ENCODE data around the gene ZNF90. TPM values are rescaled to one million over a fixed set of nuclear protein-coding genes. Genes with fewer than 3 reads are reported as not detected.

Gene ZNF90
- total and polyA plus RNA-seq, 2 of the 4 experiments (the other 2 are of a cell fraction), result 0.36 to 0.38 TPM

GRCh38 chr19:20044663-20045062 is 33.1 kb upstream of the ZNF90 start:
- DNase-seq, result no peak
- H2BK120ac ChIP-seq (ENCODE audit: low read depth, low read length), result no peak overlapping the region
- intact Hi-C loops (cut with micrococcal nuclease), result no loop called here

More at GRCh38 chr19:20044663-20045062, 33.1 kb upstream of the ZNF90 start:
- Histone ChIP-seq H2BK15ac (ENCODE audit: low read depth, low read length) (no peak overlapping the region), H3K9me3 (ENCODE audit: control insufficient read depth, insufficient read depth, low read length) (no peaks in the 10 kb centered on the region), H3K79me1 (ENCODE audit: low read depth in 1 of 2, low read length in 2 of 2) (no peaks in the 10 kb centered on the region), H2AFZ (replicated peaks; ENCODE audit: low read length, poor library complexity) (no peak overlapping the region), H4K20me1 (ENCODE audit: insufficient read depth, low read length) (no peaks in the 10 kb centered on the region), H3K4me2 (ENCODE audit: low read depth, low read length) (no peak overlapping the region), H3K36me3 (ENCODE audit: control insufficient read depth, insufficient read depth, low read length) (no peaks in the 10 kb centered on the region), H3K9me1 (ENCODE audit: insufficient read depth, low read length) (no peaks in the 10 kb centered on the region), H3K56ac (ENCODE audit: extremely low read depth, insufficient read depth, low read length) (no peak overlapping the region), H4K8ac (ENCODE audit: low read depth in 2 of 2, low read length in 2 of 2) (no peak overlapping the region), H2BK20ac (ENCODE audit: low read depth, low read length) (no peak overlapping the region), H2AK5ac (ENCODE audit: low read depth, low read length) (no peak overlapping the region), H3K23ac (ENCODE audit: low read depth, low read length) (no peak overlapping the region), H3K27ac (ENCODE audit: insufficient read depth, low read length) (no peak overlapping the region), H4K91ac (ENCODE audit: insufficient read depth, low read depth, low read length) (no peak overlapping the region), H3K9ac (ENCODE audit: low read depth, low read length) (no peak overlapping the region), H3K14ac (replicated peaks; ENCODE audit: low read depth, low read length) (no peak overlapping the region), H3K18ac (ENCODE audit: low read depth, low read length) (no peak overlapping the region), H3K27me3 (ENCODE audit: control insufficient read depth, insufficient read depth, low read length) (no peaks in the 10 kb centered on the region; the same call in 1 of the 2 replicates), H4K5ac (ENCODE audit: low read depth, low read length) (no peak overlapping the region), H2AK9ac (replicated peaks; ENCODE audit: low read depth, low read length, poor library complexity) (no peak overlapping the region), H3K4me1 (ENCODE audit: control insufficient read depth, insufficient read depth, low read length) (no peaks in the 10 kb centered on the region), H3K4ac (ENCODE audit: low read depth, low read length) (no peak overlapping the region), H3K4me3 (ENCODE audit: insufficient read depth, low read depth, low read length) (no peak overlapping the region), H2BK5ac (ENCODE audit: low read depth, low read length, poor library complexity, severe bottlenecking) (no peak overlapping the region)
- dilution Hi-C loops (cut with HindIII; ENCODE audit: low sequenced_read_pairs, unreplicated experiment), result no loop called here
- ATAC-seq (ENCODE audit: low read depth), result no peak
- POLR2A ChIA-PET (ENCODE audit: unreplicated experiment), result no interaction called here
- 20% methylated on average over 1 of the region's 3 CpGs; no CpG with 5 or more reads in 1 of the 2 experiments for WGBS, 2 experiments (ENCODE audit: extremely low coverage in 2 of 2, insufficient read length in 1 of 2)
- CTCF ChIA-PET, result no interaction called here
- TF ChIP-seq MXI1 (IDR thresholded peaks at IDR 0.05; ENCODE audit: borderline replicate concordance, low read depth, low read length) (no peak), MAZ (IDR thresholded peaks at IDR 0.05; ENCODE audit: borderline replicate concordance, low read depth, low read length) (no peak), FOS (IDR thresholded peaks at IDR 0.05; ENCODE audit: low read depth, low read length) (no peak), NFE2L2 (IDR thresholded peaks at IDR 0.05; ENCODE audit: low read depth, low read length) (no peak), POLR2A (IDR thresholded peaks at IDR 0.05; ENCODE audit: low read depth, low read length) (no peak), RAD21 (IDR thresholded peaks at IDR 0.05; ENCODE audit: low read length) (no peak), USF2 (IDR thresholded peaks at IDR 0.05; ENCODE audit: low read depth, low read length) (no peak), MAFK (IDR thresholded peaks at IDR 0.05; ENCODE audit: low read depth, low read length) (no peak), RCOR1 (IDR thresholded peaks at IDR 0.05; ENCODE audit: insufficient replicate concordance, low read length) (no peak), ELK1 (IDR thresholded peaks at IDR 0.05; ENCODE audit: borderline replicate concordance, low read depth, low read length) (no peak), RFX5 (IDR thresholded peaks at IDR 0.05; ENCODE audit: low read depth, low read length) (no peak), CEBPB (IDR thresholded peaks at IDR 0.05; ENCODE audit: low read depth, low read length) (no peak), BHLHE40 (IDR thresholded peaks at IDR 0.05; ENCODE audit: low read depth, low read length) (no peak)
- no TSS peak for BruUV-seq (replicated peaks)
- in situ Hi-C loops (cut with MboI; ENCODE audit: low sequenced_read_pairs), result no loop called here
